GM19025 (cell line): Measurements from ENCODE around the gene CHCHD3.
A peak's percentile ranks its signal among the peaks of the same experiment; 100 is the strongest.
"Not testable (repeated sequence)": the region's sequence is repeated elsewhere in the genome, so short reads cannot be mapped to it uniquely, and the experiment has no call there.

Experiments used
- ATAC-seq: cut with Tn5 transposase; IDR thresholded peaks from one replicate; pipeline ENCODE4 v1.9.1; 2021; ENCODE audit warnings: mild to moderate bottlenecking, low read depth, moderate library complexity; ENCODE audit not compliant: unreplicated experiment

The CHCHD3 gene

DNA sequence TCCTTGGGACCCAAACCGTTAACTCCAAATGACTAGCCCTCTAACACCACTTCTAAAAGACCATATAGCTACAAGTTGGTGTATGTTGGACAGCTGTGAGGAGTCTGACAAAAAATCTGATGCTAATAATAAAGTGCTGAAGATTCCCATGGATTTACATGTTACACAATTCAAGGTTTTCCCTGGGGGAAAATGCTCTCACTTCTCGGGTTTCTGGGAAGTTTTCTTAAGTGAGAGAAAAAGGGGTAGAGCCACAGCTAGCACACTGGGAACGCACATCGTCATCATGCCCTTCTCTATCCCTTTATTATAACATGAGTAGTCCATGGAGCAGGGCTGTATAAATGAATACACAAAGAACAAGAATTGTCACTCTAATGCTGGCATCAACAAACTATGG, 162.1 kb downstream of the CHCHD3 start:
- no peak for ATAC-seq

DNA sequence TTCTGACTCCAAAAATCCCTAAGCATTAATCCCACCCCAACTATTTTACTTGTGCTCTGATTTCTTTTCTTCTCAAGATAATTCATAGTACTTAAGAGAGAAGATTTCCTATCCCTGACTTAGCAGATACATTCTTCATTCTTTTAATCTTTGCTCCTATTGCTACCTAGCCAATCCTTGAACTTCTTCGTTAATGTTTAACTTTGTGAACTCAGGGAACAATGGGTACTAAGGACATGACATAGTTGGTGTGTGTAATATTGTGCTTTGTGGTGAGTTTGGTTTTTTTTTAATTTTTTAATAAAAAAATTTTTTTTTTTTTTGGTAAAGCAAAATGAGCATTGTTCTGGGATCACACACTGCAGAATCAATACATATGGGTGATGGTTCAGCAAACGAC, 166.2 kb downstream of the CHCHD3 start:
- ATAC-seq: no peak

DNA sequence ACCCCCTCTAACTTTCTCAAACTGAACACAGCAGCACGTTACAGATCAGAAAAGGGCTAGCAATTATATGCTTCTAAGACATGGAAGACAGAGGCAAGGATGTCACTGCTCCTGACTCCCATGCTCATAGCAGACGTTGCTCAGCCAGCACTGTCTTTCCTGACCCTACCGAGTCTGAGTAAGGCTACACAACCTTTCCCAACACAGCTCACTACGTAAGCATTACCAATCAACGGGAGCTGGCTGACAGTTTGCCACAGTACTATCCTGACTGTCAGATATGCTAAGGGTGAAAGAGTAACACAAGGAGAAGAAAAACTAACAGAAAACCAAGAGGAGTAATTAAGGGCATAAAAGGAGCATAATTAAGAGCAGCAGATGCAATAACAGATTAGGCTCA, 171.2 kb downstream of the CHCHD3 start:
- ATAC-seq: no peak

DNA sequence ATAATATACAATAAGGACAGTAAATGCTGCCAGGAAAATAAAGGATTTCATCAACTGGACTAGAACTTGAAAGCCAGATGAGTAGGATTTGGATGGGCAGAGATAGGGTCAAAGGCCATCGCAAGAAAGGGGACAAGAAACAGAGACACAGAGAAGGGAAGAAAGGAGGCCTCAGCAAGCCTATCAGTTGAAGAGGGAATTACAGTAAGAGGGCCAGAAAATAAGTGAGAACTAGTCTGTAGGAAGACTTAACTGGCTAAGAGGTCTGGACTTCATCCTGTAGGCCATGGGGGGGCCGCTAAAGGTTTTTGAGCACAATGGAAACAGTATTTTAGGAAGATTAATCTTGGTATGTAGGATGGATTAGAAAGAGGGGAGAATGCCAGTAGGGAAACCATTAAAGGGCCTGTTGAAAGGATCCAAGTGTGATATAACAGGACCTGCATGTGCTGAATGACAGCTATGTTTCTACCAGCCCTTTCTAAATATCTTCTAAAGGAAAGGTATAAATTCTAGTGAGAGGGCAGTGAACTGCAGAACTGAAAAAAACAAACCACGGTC, 174.4 kb downstream of the CHCHD3 start:
- ATAC-seq: no peak

DNA sequence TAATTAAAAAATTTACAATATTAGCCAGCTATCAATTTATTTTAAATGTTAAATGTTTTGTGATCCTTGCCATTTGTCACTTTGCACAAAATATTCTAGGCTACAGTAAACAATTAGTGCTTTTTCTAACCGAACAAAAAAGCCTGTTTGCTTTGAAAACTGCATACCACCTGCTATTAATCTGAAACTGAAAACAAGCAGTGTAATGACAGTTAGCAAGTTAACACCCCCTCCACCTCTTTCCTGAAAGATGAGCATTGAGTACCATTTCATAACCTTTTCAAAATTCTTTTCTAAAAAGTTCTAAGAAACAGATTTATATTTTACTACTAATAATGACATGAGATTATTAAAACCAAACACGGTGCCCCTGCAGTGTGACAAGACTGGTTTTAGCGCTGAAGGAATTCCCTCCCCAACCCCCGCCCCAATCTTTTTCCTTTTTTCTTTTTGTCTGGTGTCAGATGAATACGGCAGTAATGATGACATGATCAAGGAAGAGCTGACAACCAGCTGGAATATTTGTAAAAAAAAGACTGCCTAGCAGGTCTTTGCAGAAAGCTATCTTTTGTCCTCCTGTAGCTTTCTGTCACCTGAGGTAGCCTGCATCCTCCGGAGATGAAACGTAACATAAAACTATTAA, 175.6 kb downstream of the CHCHD3 start:
- no peak for ATAC-seq

DNA sequence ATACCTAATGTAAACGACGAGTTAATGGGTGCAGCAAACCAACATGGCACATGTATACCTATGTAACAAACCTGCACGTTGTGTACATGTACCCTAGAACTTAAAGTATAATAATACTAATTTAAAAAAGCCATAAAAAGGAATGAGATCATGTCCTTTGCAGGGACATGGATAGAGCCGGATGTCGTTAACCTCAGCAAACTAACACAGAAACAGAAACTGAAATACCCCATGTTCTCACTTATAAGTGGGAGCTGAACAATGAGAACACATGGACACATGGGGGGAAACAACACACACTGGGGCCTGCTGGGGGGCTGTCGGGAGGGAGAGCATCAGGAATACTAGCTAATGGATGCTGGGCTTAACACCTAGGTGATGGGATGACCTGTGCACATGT, 176.8 kb downstream of the CHCHD3 start:
- ATAC-seq: not testable (repeated sequence)

DNA sequence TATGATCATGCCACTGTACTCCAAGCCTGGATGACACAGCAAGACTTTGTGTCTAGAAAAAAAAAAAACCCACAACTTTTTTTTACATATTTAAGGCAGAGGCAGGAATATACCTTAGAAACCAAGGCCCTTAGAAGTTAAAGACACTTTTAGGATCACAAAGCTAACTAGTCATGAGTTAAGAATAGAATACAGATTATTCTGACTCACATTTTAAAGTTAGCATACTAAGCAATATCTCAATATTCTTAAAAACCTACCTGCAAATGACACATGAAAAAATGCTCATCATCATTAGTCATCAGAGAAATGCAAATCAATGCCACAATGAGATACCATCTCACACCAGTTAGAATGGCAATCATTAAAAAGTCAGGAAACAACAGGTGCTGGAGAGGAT, 177.7 kb downstream of the CHCHD3 start:
- ATAC-seq: no peak

DNA sequence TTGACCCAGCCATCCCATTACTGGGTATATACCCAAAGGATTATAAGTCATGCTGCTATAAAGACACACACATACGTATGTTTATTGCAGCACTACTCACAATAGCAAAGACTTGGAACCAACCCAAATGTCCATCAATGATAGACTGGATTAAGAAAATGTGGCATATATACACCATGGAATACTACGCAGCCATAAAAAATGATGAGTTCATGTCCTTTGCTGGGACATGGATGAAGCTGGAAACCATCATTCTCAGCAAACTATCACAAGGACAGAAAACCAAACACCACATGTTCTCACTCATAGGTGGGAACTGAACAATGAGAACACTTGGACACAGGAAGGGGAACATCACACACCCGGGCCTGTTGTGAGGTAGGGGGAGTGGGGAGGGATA, 179.6 kb downstream of the CHCHD3 start:
- not testable (repeated sequence) for ATAC-seq

DNA sequence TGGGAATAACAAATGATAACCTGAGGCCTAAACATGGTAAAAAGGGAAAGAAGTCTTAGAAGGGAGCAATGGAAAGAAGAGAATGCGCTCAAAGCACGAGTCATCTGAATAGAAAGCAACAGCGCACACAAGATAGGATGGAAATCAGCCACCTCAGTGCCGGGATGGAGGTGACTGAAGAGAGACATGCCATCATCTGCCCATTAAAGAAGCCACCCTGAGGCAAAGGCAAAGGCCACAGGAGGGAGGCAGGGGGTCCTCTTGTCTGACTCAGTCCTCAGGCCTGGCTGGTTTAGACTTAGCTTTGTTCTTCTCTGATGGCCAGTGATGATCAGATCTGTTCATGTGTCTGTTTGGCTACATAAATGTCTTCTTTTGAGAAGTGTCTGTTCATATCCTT, 180.6 kb downstream of the CHCHD3 start:
- no peak for ATAC-seq

DNA sequence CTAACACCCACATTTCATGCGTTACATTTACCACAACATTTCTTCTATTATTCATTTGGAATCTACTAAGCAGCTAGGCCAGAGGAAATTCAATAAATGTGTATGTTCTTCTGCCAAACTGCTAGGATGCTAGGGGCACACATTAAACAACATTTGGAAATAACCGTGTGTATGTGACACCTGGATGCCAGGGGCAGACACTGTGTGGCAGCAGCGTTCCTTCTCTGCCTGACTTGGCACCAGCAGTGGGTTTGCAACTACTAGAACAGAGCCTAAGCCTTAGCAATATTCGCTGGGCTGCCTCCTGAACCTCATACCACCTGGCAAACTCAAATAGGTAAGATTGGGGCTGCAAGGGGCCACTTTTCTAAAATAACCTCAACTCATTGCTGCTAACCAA, 182.1 kb downstream of the CHCHD3 start:
- ATAC-seq: no peak

DNA sequence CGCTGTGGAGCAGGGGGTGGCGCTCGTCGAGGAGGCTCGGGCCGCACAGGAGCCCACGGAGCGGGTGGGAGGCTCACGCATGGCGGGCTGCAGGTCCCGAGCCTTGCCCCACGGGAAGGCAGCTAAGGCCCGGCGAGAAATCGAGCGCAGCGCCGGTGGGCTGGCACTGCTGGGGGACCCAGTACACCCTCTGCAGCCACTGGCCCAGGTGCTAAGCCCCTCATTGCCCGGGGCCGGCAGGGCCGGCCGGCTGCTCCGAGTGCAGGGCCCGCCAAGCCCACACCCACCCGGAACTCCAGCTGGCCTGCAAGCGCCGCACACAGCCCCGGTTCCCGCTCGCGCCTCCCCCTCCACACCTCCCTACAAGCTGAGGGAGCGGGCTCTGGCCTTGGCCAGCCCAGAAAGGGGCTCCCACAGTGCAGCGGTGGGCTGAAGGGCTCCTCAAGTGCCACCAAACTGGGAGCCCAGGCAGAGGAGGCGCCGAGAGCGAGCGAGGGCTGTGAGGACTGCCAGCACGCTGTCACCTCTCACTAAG, 183.2 kb downstream of the CHCHD3 start:
- not testable (repeated sequence) for ATAC-seq

DNA sequence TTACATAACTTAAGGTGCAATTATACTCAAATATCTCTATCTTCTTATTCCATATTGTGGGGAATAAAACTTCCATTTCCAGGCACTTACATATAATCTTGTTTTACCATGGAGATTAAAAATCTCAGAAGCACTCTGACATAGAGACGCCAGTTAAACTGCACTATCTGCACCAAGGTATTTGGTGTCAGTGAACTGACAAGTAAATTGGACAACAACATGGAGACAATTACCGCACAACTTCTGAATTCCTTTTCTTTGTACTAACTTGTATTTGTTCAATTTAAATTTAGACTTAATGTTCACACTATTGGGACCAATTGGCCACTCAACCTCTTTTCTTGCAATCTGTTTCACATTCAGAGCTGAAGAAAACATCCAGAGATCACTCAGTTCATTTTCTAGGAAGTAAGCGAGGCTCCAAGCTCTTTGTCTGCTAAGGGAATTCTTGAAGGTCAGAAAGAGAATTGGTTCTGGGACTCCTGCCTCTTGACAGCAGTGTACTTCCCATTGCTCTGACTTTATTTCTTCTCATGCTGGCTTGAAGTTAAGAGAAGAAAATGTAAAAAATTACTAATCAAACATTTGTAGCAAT, 184.7 kb downstream of the CHCHD3 start:
- no peak for ATAC-seq

DNA sequence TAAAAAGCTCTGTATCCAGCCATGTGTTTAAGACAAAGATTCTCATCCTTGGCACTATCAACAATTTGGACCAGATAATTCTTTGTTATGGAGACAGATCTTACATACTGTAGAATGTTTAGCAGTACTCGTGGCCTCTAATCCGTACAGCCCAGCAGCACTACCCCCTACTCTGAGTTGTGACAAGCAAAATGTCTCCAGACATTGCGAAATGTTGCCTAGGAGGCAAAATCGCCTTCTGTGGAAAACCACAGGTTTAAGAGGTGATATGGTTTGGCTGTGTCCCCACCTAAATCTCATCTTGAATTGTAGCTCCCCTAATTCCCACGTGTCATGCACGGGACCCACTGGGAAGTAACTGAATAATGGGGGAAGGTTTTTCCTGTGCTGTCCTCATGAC, 186.7 kb downstream of the CHCHD3 start:
- no peak for ATAC-seq

DNA sequence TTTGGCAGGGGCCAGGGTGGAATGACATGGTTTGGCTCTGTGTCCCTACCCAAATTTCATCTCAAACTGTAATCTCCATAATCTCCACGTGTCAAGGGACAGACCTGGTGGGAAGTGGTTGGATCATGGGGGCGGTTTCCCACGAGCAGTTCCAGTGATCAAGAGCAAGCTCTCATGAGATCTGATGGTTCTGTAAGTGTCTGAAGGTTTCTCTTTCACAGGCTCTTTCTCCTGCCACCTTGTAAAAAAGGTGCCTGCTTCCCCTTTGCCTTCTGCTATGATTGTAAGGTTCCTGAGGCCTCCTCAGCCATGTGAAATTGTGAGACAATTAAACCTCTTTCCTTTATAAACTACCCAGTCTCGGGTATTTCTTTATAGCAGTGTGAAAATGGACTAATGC, 188.3 kb downstream of the CHCHD3 start:
- ATAC-seq: no peak

DNA sequence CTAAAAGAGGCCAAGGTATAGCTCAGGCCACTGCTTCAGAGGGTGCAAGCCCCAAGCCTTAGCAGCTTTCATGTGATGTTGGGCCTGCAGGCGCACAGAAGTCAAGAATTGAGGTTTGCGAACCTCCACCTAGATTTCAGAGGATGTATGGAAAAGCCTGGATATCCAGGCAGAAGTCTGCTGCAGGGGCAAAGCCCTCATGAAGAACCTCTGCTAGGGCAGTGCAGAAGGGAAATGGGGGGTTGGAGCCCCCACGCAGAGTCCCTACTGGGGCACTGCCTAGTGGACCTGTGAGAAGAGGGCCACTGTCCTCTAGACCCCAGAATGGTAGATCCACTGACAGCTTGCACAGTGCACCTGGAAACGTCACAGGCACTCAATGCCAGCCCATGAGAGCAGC, 189.1 kb downstream of the CHCHD3 start:
- ATAC-seq: not testable (repeated sequence)

DNA sequence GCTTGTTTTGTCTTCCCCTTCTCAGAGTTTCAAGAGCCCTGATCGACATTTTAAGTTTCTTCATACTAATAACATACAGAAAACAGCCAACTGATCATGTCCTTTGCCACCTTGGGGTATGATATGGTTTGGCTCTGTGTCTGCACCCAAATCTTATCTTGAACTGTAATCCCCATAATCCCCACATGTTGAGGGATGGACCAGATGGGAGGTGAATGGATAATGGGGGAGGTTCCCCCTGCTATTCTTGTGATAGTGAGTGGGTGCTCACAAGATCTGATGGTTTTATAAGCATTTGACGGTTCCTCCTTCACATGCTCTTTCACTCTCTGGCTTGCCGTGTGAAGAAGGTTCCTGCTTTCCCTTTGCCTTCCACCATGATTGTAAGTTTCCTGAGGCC, 190.3 kb downstream of the CHCHD3 start:
- no peak for ATAC-seq

DNA sequence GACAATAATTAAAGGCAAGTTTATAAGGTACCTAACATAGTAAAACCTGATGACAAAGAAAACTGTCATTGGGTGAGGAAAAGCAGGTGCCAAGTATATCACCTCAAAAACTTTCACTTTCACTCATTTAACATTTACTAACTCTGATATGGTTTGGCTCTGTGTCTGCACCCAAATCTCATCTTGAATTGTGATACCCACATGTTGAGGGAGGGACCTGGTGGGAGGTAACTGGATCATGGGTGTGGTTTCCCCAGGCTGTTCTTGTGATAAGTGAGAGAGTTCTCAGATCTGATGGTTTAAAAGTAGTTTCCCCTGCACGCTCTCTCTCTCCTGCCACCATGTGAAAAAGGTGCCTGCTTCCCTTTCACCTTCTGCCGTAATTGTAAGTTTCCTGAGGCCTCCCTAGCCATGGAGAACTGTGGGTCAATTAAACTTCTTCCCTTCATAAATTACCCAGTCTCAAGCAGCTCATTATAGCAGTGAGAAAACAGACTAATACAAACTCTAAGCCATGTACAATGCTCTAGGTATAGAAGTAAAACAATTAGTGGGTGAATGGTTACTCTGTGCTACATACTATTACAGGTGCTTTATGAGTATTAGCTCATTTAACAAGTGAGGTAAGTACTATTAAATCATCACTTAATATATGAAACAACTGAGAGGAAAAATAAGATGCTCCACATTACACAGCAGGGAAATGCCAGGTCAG, 199.0 kb downstream of the CHCHD3 start:
- ATAC-seq: peak; percentile 53

DNA sequence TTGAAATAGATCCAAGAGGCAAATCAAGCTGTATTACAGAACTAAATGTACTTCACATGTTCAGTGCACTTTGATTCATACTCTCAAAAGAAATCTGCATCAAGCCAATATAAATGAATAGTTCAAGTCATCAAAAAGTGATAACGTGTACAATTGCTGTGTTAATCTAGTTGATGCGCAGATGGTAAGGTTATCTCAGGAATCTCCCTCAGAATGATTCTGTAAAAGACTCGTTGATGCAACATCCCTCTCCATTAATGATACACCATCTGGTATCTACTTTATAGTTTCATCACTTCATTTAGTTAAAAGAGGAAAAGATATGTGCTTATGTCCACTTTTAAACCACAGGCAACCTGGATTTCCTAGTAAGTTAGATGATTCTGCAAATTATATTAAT, 200.6 kb downstream of the CHCHD3 start:
- no peak for ATAC-seq

DNA sequence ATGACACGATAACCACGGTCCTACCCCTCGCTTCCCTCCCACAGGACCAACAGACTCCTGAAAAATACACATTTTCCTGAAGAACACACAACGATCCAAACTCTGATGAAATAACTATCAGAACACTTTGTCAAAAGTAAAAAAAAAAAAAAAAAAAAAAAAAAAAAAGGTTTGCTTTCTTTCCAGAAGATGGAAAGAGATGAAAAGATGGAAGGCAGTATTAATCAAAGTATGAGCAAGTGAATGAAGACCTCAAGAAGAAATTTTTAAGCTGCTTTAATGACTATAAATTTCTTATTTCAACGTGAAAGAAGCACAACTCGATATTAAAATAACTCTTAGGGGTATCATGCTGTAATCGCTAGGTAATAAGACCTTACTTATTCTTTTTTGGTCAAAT, 202.3 kb downstream of the CHCHD3 start:
- ATAC-seq: no peak

DNA sequence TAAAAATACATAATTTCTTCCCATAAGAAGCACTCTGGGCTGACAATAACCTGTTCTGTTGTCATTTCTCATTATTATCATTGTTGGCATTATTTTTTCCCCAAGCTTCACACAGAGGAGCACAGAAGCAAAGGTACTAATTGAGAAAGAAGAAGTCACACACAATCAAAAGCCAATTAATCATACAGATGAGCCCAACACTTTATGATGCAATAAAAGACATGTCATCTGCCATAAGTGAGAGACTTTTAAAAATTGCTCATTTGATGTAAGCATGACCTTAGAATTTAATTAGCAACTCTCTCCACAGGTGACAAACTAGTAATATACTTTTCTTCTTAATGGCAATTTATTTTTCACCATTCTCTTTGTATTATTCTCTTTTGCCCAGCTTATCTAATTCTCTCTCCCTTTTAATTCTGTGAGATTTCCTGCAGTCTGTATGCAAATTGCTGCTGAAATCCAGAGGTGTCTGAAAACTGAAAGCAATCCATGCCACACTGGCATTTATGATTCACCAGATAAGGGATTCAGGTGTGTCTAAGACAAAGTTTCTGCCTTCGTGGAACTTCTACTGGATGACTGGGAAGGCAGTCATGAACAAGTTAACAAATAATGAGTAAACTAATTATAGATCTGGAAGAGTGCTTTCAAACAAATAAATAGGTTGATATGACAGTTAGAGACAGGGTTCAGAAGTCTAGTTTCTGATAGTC, 203.5 kb downstream of the CHCHD3 start:
- ATAC-seq: no peak

DNA sequence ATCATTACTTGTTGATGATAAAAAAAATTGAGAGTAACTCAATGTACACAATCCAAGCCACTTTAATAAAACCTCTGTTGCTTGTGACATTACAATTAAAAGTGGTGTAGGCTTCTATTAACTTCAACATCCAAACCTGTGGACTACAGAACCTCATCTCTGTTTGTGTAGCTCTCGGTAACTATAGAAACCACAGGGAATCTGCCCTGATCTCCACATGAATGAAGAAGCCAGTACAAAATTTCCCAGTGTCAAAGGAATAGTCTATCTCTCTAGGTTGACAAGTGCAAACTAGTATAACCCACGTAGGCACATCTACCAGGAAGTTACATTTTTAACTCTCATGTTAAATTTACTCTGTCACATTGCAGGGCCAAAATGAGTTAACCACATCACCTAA, 204.3 kb downstream of the CHCHD3 start:
- ATAC-seq: no peak
